Esophagus muscularis mucosa (tissue), 3 donors: Measurements from ENCODE around the gene PCLAF.

Source experiments
- CTCF ChIP-seq, 3 experiments: fragments of 200-600 bp in 2 of 3; fragments of 450-650 bp in 1 of 3; sonication (generic) in 2 of 3; IDR thresholded peaks; one replicate each; pipeline ENCODE4 v1.5.1; 2017 to 2019; ENCODE audit warnings: antibody characterized with exemption in 3 of 3, mild to moderate bottlenecking in 2 of 3, moderate library complexity in 1 of 3
- POLR2A ChIP-seq: fragments of 450-650 bp; IDR thresholded peaks from one replicate; pipeline ENCODE4 v1.6.1; 2017; ENCODE audit warnings: antibody characterized with exemption, moderate library complexity, mild to moderate bottlenecking, low read depth

DNA sequence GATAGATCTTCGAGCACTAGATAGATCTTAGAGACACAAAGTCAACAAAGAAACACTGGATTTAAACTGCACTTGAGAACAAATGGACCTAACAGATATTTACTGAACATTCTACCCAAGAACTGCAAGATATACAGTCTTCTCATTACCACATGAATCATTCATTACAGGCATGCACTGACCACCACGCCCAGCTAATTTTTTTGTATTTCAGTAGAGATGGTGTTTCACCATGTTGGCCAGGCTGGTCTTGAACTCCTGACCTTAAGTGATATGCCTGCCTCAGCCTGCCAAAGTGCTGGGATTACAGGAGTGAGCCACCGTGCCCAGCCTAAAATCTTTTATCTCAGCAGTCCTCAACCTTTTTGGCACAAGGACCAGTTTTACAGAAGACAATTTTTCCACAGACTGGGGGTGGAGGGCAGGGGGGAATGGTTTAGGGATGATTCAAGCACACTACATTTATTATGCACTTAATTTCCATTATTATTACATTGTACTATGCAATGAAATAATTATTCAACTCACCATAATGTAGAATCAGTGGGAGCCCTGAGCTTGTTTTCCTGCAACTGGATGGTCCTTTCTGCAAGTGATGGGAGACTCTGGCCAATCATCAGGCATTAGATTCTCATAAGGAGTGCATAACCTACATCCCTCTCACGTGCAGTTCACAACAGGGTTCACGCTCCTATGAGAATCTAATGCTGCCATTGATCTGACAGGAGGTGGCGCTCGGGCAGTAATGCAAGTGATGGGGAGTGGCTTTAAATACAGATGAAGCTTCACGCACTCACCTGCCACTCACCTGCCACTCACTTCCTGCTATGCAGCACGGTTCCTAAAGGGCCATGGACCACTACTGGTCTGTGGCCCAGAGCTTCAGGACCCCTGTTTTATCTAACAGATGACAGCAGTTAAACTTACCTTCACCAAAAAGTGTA is 47.0 kb downstream of the PCLAF start:
- no peak for TF ChIP-seq CTCF (IDR thresholded peaks at IDR 0.05)
- no peak for TF ChIP-seq POLR2A
